Endothelial cell of coronary artery (primary cell): Measurements from ENCODE around the gene C17orf50. TPM values are rescaled to one million over a fixed set of nuclear protein-coding genes. Genes with fewer than 3 reads are reported as not detected.

Source experiments
- total RNA-seq: library from RNA; depleted of rRNA; stranded (reverse); fragments of >200 nt; gene quantifications from 2 replicates; pipeline ENCODE4 v1.2.3, GENCODE V29; 2014

Gene C17orf50
- total RNA-seq = not detected in 2 replicates

GRCh38 chr17:35760587-35760986 lies at the start of gene C17orf50:
Gene C17orf50, plus strand, starts transcription at chr17:35760887. Its CDS starts 55 bp downstream, at chr17:35760942.

GRCh38 chr17:35731239-35731916 lies 29.3 kb upstream of the C17orf50 start, which contains the start of gene RASL10B:
Gene RASL10B, plus strand, starts transcription at chr17:35731639. Its CDS starts 3,546 bp downstream, at chr17:35735185.

GRCh38 chr17:35752945-35753764 lies 7.5 kb upstream of the C17orf50 start, which contains the start of gene GAS2L2:
Gene GAS2L2, minus strand, starts transcription at chr17:35753239. Its CDS starts 389 bp downstream, at chr17:35752850.

GRCh38 chr17:35795007-35795870 lies 34.6 kb downstream of the C17orf50 start, which contains the start of gene MMP28:
Gene MMP28, minus strand, starts transcription at chr17:35795641. Its CDS starts 264 bp downstream, at chr17:35795377.

GRCh38 chr17:35808962-35809854 lies 48.5 kb downstream of the C17orf50 start, which contains the start of gene TAF15:
Gene TAF15, plus strand, starts transcription at chr17:35809484. Its CDS starts 86 bp downstream, at chr17:35809570.

Other genes with a start within 250 kb of the C17orf50 start
- gene SLFN12L, start 223.2 kb upstream of the C17orf50 start, total RNA-seq = 0.09 TPM in 1 of 2 replicates, not detected in the other
- not detected in 2 replicates for gene SLFN14, start 200.1 kb upstream of the C17orf50 start, total RNA-seq
- gene PEX12, start 182.3 kb upstream of the C17orf50 start, total RNA-seq = 2.2 and 3.3 TPM in 2 replicates
- gene AP2B1, start 173.6 kb upstream of the C17orf50 start, total RNA-seq = 75.8 and 88.7 TPM in 2 replicates
- 0.19 and 0.27 TPM in 2 replicates for gene RASL10B, start 29.2 kb upstream of the C17orf50 start, total RNA-seq
- under 0.01 TPM in 1 of 2 replicates, not detected in the other for gene GAS2L2, start 7.6 kb upstream of the C17orf50 start, total RNA-seq
- gene MMP28, start 34.8 kb downstream of the C17orf50 start, total RNA-seq = 3.8 TPM in 2 replicates
- gene TAF15, start 48.6 kb downstream of the C17orf50 start, total RNA-seq = 72.7 and 91.7 TPM in 2 replicates
- gene HEATR9, start 108.0 kb downstream of the C17orf50 start, total RNA-seq = not detected in 2 replicates
- gene CCL5, start 119.5 kb downstream of the C17orf50 start, total RNA-seq = 0.09 and 0.18 TPM in 2 replicates
- 0.19 and 0.36 TPM in 2 replicates for gene RDM1, start 169.9 kb downstream of the C17orf50 start, total RNA-seq
- not detected in 2 replicates for gene LYZL6, start 182.8 kb downstream of the C17orf50 start, total RNA-seq
- gene CCL16, start 220.6 kb downstream of the C17orf50 start, total RNA-seq = 0.18 and 0.19 TPM in 2 replicates
- 6.1 and 7.1 TPM in 2 replicates for gene CCL14, start 225.8 kb downstream of the C17orf50 start, total RNA-seq
- gene CCL15, start 240.7 kb downstream of the C17orf50 start, total RNA-seq = not detected in 2 replicates